ENCODE data around the gene NPAS2. TPM values are rescaled to one million over a fixed set of nuclear protein-coding genes. Genes with fewer than 3 reads are reported as not detected.

Gene NPAS2
- total RNA-seq, 3 donors from 2014 or later (not counting 1 experiment from before 2014, with no cell fraction given), result not detected

- Mint-ChIP-seq H3K4me1 (no peaks in the 10 kb centered on the region), H3K27ac (no peak overlapping the region), H3K9me3 (no peaks in the 10 kb centered on the region), H3K36me3 (no peaks in the 10 kb centered on the region), H3K4me3 (no peak overlapping the region), H3K27me3 (ENCODE audit: low read depth in 2 of 2) (peaks cover 0 to 2% of the 10 kb centered on the region in 2 donors)
- no peaks in the 10 kb centered on the region for H3K27me3 ChIP-seq (ENCODE audit: control insufficient read depth, insufficient read depth, low read length)
- H3K27ac ChIP-seq (ENCODE audit: low read length), result no peak overlapping the region
- ATAC-seq, result no peak
- intact Hi-C loops (cut with micrococcal nuclease), result no loop called here
- 77% methylated on average over 2 of the region's 4 CpGs for WGBS (ENCODE audit: insufficient coverage)
- no peak overlapping the region for H3K4me3 ChIP-seq (ENCODE audit: low read length)
- no peaks in the 10 kb centered on the region for H3K9me3 ChIP-seq (ENCODE audit: control insufficient read depth, insufficient read depth, low read length)
- no peaks in the 10 kb centered on the region for H3K36me3 ChIP-seq (ENCODE audit: control insufficient read depth, insufficient read depth, low read length)
- no peak for DNase-seq
- no peaks in the 10 kb centered on the region for H3K4me1 ChIP-seq (ENCODE audit: control insufficient read depth, insufficient read depth, low read length)
- TF ChIP-seq CTCF (IDR thresholded peaks at IDR 0.05), result no peak
These were observed 66.1 kb downstream of the NPAS2 start for GRCh38 chr2:100886085-100886484.

- ATAC-seq, result no peak
- Histone ChIP-seq H3K27me3 (ENCODE audit: control insufficient read depth, insufficient read depth, low read length) (no peaks in the 10 kb centered on the region), H3K27ac (ENCODE audit: low read length) (no peak overlapping the region), H3K9me3 (ENCODE audit: control insufficient read depth, insufficient read depth, low read length) (no peaks in the 10 kb centered on the region), H3K36me3 (ENCODE audit: control insufficient read depth, insufficient read depth, low read length) (no peaks in the 10 kb centered on the region), H3K4me3 (ENCODE audit: low read length) (no peak overlapping the region), H3K4me1 (ENCODE audit: control insufficient read depth, insufficient read depth, low read length) (no peaks in the 10 kb centered on the region)
- intact Hi-C loops (cut with micrococcal nuclease), result no loop called here
- Mint-ChIP-seq H3K4me3 (no peak overlapping the region), H3K9me3 (no peaks in the 10 kb centered on the region), H3K36me3 (no peaks in the 10 kb centered on the region), H3K4me1 (no peaks in the 10 kb centered on the region), H3K27me3 (ENCODE audit: low read depth in 2 of 2) (peaks cover 0 to 2% of the 10 kb centered on the region in 2 donors), H3K27ac (no peak overlapping the region)
- DNase-seq, result no peak
- 86% methylated on average over 11 of the region's 11 CpGs for WGBS (ENCODE audit: insufficient coverage)
- TF ChIP-seq CTCF (IDR thresholded peaks at IDR 0.05), result no peak
These were observed 67.2 kb downstream of the NPAS2 start for GRCh38 chr2:100887039-100887578.

- no peaks in the 10 kb centered on the region for H3K4me1 Mint-ChIP-seq
- TF ChIP-seq CTCF (IDR thresholded peaks at IDR 0.05), result no peak
- no peak for DNase-seq
- intact Hi-C loops (cut with micrococcal nuclease), result no loop called here
- WGBS (ENCODE audit: insufficient coverage), result 93% methylated on average over 14 of the region's 14 CpGs
- no peak overlapping the region for H3K4me3 Mint-ChIP-seq
- H3K27me3 ChIP-seq (ENCODE audit: control insufficient read depth, insufficient read depth, low read length), result no peaks in the 10 kb centered on the region
- H3K36me3 Mint-ChIP-seq, result no peaks in the 10 kb centered on the region
- H3K9me3 Mint-ChIP-seq, result no peaks in the 10 kb centered on the region
- H3K9me3 ChIP-seq (ENCODE audit: control insufficient read depth, insufficient read depth, low read length), result no peaks in the 10 kb centered on the region
- no peak overlapping the region for H3K27ac ChIP-seq (ENCODE audit: low read length)
- no peak for ATAC-seq
- H3K4me1 ChIP-seq (ENCODE audit: control insufficient read depth, insufficient read depth, low read length), result no peaks in the 10 kb centered on the region
- H3K27ac Mint-ChIP-seq, result no peak overlapping the region
- no peak overlapping the region for H3K4me3 ChIP-seq (ENCODE audit: low read length)
- no peaks in the 10 kb centered on the region for H3K36me3 ChIP-seq (ENCODE audit: control insufficient read depth, insufficient read depth, low read length)
- H3K27me3 Mint-ChIP-seq (ENCODE audit: low read depth in 2 of 2), result peaks cover 0 to 2% of the 10 kb centered on the region in 2 donors
These were observed 68.0 kb downstream of the NPAS2 start for GRCh38 chr2:100887713-100888495.

Data from natural killer cell (primary cell).